HG03342 (cell line): ENCODE data around the gene ATP2B2.

Experiments
- ATAC-seq: cut with Tn5 transposase; IDR thresholded peaks from one replicate; pipeline ENCODE4 v1.9.1; 2021; ENCODE audit warnings: mild to moderate bottlenecking, moderate library complexity; ENCODE audit not compliant: unreplicated experiment

Gene ATP2B2

DNA sequence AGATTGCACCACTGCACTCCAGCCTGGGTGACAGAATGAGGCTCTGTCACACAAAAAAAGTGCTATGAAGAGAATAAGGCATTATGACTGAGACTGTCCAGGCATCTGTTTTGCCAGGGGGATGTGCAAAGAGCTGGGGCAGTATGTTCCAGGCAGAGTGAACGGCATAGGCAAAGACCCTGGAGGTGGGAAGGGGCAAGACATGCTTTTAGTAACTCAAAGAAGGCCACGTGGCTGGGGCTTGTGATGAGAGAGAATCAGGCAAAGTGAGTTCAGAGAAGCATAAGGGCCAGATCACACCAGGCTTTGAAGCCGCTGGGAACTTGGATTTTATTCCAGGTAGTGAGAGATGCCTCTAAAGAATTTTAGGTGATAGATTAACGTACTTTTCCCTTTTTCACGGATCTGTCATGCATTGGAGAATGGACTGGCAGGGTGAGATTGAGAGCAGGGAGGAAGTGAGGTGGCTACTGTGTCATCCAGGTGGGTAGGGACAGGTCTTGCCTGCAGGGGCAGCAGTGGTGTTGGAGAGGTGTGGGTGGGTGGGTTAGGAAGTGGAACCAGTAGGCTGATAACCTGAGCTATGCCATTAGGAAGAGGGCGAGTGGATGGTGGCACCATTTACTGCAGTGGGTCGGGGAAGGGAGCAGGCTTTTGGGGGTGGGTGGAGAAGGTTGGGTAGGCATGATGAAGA is 31.7 kb downstream of the ATP2B2 start:
- ATAC-seq, result no peak

DNA sequence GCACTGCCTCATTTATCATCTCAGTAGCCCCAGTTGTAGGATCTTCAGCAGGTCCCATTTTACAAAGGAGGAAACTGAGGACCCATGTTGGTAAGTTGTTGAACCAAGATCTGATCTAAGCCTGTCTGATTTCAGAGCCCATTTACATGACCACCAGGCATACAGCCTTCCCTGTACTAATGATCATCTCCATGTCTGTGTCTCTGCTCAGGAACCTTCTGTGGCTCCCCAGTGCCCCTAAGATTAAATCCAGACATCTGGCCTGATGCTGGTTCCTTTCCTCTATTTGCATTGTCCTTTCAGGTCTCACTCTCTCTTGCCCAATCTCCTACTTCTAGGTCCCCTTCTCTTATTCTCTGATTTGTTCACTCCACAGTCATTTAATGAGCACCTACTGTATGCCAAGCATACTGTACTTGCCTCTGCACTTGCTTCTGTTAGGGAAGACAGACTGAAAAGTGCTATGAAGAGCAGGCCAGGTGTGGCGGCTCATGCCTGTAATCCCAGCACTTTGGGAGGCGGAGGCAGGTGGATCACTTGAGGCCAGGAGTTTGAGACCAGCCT is 32.4 kb downstream of the ATP2B2 start:
- ATAC-seq, result no peak

DNA sequence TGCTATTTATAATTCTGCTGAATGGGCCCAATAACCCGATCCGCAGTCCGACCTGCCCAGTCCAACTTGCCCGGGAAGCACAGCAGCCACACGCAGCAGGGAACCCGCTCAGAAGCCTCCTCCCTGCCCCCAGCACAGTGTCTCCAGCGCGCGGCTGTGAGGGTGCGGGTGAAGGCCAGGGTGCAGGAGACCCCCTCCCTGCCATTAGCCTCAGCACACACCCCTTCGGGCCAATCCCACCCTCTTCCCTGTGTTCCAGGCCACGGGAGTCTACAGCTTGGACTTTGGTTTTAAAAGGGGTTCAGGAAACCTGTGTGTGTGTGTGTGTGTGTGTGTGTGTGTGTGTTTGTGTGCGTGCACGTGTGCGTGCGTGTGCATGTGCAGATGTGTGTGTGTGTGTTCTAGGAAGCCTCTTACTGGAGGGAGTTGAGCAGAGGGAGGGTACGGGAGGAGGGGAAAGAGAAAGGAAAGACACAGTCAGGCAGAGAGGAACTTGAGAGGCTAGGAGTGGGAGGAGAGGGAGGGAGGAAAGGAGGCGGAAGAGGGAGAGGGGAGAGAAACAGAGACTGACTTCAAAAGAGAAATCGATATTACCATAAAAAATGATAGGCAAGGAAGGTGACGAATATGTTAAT is 34.2 kb downstream of the ATP2B2 start:
- no peak for ATAC-seq

DNA sequence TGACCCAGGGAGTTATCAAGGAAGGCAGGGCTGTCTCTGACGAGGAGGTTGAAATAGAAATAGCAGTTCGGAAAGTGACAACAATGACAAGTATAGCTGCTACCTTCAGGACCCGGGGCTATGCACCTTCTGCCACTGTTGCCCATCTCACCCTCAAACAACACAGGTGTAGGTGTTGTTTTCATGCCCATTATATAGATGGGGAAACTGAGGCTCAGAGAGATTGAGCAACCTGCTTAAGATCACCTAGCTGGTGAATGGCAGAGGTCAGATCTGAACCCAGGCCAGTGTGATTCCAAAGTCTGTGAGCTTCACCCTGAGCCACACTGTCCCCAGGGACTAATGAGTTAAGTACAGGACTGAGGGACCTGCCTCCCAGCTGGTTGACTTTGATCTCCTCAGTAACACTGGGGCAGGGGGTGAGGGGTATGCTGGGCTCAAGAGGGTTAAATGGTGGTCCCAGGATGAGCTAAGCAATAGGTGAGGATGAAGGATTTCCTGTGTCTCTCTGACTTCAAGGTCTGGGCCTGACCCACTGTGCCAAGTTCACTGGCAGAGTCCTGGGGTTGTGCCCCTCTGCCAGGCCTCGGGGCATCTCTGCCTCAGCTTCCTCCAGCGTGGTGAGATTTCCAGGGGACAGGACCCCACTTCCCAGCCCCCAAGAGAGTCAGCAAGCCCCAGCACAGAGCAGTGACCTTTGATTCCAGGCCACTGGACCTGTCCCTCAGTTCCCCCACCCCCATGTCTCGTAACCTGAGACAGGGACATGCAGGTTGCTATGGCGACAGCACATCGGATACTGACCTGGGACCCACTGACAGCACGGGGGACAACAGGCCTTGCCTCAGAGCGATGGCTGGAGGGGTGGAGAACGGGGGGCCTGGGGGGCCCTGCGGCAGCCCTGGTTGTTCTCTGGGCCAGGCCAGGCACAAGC is 35.0 kb downstream of the ATP2B2 start:
- no peak for ATAC-seq

DNA sequence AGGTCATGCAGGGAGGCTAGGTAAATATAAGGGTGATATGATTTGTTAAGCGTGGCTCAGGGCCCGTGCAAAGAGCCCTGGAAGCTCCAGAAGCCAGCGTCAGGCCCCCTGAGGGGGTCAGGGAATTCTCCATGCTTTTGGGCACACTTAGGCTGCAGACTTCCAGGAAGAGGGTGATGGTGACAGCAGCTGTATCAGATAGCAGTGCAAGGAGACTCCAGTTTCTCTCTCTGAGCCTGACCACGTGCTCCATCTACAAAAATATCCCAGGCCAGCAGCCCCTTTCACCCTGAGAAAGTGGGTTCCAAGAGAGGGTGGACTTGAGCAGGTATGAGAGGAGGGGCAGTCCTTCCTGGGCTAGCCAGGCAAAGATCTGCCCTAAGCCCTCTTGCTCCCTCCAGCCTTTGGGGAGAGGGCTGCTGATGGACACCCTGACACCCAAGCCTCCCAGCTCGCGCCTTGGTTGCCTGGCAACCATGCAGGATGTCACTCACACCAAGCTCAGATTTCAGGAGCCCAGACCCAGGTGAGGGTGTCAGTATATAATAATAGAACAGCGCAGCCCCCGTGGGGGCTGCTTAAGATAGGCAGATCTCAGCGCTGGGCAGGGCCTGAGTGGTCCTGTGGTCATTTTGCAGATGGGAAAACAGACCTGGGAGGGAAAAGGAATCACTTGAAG is 35.8 kb downstream of the ATP2B2 start:
- no peak for ATAC-seq

DNA sequence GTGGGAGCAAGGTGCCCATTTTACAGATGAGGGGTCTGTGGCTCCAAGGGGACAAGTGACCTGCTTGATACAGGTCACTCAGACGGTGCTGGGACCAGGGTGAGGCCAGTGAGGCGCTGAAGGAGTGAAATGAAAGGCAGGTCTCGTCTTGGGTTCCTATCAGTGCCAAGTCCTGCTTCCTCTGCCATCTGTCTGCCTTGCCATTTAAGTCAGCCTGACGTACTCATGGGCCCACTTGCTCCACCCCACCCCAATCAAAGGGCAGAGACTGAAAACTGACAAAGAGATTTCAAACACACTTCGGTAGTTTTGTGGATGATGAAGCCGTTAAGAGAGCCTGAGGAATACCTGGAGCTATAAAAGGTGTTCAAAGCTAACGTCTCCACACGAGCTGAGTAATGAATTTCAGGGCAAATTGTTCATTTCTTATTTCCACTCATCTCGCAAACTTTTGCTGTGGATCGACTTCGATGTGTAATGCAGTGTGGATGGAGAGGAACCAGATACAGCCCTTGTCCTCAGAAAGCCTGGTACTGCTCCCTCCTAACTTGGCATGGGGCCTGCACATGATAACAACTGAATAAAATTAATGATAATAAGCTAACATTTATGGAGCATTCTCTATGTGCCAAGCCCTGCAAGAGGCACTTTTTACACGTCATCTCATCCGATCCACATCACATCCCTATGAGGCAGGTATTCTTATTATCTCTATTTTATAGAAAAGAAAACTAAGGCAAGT is 36.6 kb downstream of the ATP2B2 start:
- no peak for ATAC-seq

DNA sequence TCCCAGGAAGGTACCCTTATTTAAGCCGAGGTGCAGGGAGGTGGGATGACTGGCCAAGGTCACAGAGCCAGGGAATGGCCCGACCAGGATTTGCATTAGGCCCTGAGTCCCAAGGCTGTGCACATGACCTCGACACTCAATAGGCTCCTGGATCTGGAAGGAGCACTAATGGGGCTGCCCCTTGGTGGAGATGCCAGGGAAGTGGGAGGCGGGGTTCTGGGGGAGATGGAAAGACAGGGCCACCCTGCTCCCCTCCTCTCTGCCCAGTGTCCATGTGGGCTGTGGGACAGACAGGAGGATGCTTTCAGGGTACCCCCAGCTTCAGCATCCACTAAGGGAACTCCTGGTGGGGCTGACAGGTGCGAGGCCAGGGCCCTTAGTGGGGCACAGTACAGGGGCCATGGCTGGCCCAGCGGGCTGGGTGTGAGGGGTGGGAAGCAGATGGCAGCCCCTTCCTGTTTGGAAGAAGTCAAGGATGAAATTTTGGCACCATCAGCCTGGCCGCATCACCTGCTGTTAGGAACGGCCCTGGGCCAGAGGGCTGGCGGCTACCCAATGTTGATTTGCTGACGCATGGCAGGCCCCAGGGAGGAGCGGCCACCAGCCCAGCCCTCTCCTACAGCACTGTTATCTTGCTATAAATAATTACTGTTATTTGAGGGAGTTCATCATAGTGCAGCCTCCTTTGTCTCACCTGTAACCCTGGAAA is 37.3 kb downstream of the ATP2B2 start:
- no peak for ATAC-seq

DNA sequence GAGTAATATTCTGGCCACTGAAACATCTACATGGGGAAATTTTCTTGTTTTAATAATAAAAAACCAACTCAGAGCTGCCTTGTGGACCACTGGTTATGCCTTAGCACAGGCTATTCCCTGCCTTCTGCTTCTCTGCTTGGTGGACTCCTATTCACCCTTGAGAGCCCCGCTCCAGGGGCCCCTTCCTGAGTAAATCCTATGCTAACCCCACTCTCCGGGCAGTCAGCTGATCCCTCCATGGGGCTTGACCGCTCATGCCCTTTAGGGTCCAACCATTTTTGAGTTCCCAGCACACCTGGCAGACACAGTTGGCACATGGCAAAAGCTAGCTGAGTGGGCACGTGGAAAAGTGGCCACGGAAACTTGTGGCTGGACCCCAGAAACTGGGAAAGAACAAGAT is 38.2 kb downstream of the ATP2B2 start:
- ATAC-seq, result no peak

DNA sequence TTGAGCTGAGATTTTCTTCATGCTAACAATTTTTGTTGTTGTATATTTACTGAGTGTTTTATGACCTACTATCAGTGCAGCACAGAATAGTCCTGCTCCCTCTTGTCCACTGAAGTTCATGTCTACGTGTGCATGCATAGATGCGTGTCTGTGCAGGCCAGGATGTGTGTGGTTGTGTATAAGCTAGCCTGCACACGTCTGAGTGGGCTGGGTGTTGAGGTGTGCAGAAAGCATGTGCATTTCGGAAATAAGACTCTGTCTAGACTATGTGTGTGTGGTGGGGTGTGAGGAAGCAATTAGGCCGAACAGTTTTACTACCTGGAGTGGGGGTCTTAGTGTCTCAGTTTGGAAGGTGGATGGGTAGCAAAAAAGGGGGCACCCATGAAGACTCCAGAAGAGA is 39.2 kb downstream of the ATP2B2 start:
- ATAC-seq, result no peak

DNA sequence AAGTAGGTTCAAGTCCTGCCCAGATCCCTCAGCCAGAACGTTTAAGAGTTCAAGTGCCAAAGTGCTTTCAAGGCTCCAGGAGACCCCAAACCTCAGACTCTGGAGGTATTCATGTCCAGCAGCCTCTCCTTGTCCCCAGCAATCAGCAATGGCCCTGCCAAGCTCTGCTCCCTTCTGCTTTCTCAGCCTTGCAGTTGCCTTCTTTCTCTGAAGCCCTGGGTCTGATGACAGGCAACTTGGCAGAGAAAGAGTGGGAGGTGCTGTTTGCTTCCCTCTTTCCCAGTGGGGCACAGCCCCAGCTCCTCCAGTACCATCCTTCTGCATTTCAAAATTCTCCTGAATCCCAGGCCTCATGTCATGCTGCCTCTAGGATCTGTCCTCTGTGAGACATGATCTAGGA is 40.2 kb downstream of the ATP2B2 start:
- ATAC-seq, result no peak

DNA sequence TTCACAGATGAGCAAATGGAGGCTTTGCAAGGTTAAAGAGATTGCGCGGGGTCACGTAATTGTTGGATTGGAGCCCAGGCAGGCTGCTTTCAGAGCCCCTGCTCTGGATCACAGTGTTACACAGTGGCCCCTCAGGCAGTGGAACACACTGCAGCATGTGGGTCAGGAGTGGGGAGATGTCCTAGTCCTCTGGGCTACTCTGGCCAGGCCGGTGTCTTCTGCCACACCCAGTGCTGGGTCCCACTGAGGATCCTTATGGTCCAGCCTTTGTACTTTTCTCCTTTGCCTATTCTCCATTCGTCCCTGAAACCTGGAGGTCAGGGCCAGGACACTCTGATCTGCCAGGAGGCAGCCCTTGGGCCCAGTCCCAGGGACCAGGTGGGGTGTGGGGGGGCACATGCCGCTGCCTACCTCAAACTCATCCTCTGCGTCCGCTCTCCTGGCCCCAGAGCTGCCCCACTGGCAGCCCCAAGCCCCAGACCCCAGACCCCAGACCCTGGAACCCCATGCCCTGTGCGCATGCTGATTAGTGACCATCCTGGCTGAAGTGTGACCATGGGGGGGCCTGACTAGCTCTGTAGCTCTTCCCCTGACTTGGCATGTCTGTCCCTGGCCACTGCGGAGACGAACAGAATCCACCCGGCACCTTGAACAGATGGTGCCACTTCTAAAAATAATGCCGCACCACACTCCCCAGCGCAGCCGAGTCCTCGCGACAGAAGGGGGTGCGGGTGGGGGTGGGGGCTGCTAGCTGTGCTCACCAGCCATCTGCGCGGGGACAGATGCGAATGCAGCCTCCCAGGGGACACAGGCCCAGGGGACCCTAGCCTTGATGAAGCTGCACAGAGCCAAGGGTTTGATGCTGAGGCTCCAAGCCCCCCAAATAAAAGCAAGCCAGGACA is 41.6 kb downstream of the ATP2B2 start:
- no peak for ATAC-seq

DNA sequence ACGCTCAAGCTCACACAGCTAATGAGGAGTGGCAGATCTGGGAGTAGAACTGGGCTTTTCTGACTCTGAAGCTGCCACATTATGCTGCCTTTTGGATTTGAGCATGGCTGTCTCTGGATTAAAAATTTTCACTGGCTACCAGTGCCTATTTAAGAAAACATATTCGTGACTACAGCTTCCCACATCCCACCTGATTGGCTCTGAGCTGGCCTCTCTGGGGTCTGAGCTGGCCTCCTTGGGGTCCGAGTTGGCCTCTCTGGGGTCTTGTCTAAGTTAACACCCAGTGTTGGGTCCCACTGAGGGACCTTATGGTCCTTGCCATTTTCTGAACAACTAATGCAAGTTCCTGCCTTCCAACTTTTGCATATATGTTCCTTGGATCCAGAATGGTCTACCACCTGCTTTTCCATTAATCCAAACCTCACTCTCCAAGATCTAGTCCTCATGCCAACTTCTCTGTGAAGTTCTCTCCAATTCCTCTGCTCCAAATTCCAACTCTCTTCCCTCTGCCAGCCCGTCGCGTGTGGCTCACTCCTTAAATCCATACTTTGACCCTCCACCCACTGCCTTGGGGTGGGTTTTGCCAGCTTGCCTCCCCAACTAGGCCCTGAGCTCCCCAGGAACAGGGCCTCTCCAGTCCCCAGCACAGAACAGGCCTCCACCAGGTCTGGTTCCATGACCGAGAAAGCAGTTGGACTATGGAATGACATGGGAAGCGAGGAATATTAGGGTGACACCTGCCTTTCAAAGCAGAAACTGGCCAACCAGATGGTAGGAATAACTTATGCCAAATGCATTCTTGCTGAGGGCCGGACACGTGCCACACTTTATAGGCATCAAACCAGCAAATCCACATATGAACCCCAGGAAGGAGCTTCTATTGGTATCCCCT is 42.5 kb downstream of the ATP2B2 start:
- ATAC-seq, result no peak

DNA sequence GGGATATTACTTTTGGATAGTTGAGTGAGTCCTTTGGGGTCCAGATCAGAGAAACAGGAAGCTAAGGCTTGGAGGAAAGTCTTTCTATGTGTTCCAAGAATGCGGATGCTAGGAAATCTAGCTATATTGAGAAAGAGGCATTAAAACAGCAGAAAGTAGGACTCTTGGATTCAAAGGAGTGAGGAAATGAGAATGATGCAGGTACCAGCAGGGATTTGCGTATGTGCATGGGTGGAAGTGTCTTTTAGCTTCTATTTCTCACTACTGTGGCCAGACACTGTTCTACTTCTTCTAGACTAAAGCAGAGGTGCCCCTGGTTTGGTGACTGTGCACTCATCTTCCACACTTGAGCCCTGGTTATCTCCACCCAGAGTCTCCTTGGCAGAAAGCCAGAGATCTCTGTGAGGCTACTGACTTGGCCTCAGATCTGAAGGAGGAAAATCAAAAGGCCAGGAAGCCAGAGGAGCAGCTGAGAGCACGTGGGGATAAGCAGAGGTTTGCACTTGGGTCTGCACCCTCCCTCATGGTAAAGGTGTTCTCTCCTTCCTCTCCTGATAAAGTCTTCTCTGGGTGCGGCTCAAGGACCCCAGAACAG is 44.3 kb downstream of the ATP2B2 start:
- no peak for ATAC-seq

DNA sequence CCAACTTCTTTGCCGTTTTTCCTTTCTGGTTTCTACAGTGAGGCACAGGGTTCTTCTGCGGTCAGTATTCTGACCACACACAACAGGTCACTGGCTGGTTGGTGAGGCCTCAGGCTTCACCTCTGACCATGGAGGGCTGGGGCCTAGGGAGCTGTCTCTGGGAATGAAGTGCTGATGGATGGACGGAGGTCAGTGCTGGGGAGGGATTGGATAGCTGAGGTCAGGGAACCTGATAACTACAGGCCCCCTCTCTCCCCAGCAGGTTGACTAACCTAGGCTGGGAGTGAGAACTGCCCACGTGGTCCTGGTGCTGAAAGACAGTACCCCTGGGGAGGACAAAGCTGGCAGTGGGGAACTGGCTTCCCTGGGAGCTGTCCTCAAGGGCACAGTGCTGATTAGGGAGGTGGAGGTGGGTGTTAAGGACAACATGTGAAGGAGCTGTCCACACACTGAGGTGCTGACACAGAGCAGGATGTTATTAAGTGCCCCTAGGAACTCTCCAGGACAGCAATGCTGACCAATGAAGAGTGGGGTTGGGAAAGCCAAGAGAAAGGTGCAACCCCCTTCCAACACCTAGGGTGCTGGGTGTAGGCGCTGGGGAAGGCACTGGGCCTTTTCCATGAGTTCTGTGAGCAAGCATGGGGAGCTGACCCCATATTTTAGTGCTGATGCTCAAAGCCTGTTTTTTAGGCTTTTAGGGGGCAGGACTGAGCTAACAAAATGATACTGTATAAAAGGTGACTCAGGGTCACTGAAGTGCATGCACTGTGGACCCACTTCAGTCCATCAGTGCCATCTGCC is 45.2 kb downstream of the ATP2B2 start:
- ATAC-seq, result no peak

DNA sequence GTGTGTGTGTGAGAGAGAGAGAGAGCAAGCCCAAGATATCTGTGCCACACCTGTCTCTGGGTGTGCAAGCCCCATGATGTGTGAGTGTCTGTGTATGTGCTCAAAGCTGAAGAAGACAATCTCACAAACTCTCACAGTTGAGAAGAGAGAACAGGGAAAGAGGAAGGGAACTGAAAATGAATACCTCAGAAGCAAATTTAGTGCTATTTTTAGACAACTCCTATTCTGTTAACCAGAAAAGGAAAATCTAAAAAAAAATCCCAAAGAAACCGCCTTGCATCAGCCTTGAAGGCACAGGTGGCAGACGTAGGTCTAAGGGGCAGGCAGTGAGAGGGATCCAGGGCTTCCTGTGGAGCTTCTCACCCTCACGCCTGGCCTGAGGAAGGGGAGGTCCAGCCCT is 47.8 kb downstream of the ATP2B2 start:
- no peak for ATAC-seq

DNA sequence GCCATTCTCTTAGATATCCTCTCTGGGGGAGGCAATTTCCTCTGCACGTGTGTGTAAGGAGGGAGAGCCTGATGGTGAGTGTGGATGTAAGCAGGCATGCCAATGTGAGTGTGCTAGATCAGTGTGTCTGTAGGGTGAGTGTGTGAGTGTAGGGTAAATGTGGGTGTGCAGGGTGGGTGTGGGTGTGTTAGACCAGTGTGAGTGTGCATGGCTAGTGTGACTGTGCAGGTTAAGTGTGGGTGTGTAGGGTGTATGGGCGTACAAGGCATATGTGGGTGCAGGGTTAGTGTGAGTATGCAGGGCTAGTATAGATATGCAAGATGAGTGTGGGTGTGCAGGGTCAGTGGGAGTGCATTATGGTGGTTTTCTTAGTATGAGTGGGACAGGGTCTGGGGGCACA is 48.4 kb downstream of the ATP2B2 start:
- no peak for ATAC-seq
